Hepatocyte (in vitro differentiated cells): ENCODE measurements around the gene PTPN4.

ENCODE experiments used
- EZH2 ChIP-seq: fragments of 200-600 bp; sonication (generic); IDR thresholded peaks from 2 replicates; pipeline ENCODE4 v1.6.1; 2016; ENCODE audit warnings: antibody characterized with exemption, mild to moderate bottlenecking, borderline replicate concordance
- TF ChIP-seq, protein P1 (sequence below): fragments of 200-600 bp; sonication (generic); IDR thresholded peaks from 2 replicates; pipeline ENCODE4 v1.5.1; 2016; ENCODE audit warnings: antibody characterized with exemption, mild to moderate bottlenecking; ENCODE audit not compliant: poor library complexity

DNA sequence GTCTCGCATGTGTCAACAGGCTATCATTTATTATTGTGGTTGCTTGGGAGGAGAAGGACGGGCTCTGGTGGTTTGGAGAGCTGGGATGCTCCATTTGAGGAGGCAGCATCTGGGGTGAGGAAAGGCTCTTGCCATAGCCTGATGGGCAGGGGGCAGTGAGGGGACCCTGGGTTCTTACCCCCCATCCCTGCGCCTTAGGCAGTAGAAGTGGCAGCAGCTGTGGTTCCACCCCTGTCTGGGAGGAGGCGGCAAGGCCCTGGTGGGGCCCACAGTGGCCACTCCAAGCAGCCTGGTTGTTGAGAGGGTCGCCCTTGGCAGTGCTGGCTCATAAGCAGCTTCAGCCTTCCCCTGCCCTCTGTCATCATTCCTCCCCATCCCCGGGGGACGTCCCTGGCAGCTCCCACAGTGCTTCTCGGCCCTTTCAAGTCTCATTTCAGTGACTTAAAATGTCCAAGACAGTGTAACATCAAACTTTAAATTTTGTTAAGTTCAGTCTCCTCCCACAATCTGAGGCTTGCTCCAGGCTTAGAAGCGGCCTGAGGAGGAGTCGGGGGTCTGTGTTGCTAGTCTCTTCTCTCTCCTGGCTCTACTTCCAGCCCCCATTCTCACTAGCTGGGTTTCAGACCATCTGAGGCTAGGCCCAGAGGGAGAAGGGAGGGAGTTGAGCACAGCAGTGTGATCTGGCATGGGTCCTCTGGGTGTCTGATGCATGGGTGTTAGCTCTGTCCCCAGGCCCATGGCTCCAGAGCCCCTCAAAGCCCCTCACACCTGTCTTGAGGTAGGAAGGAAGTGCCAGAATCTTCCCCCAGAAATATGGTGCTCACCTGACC, 34.9 kb upstream of the PTPN4 start:
- TF ChIP-seq, protein P1, sequence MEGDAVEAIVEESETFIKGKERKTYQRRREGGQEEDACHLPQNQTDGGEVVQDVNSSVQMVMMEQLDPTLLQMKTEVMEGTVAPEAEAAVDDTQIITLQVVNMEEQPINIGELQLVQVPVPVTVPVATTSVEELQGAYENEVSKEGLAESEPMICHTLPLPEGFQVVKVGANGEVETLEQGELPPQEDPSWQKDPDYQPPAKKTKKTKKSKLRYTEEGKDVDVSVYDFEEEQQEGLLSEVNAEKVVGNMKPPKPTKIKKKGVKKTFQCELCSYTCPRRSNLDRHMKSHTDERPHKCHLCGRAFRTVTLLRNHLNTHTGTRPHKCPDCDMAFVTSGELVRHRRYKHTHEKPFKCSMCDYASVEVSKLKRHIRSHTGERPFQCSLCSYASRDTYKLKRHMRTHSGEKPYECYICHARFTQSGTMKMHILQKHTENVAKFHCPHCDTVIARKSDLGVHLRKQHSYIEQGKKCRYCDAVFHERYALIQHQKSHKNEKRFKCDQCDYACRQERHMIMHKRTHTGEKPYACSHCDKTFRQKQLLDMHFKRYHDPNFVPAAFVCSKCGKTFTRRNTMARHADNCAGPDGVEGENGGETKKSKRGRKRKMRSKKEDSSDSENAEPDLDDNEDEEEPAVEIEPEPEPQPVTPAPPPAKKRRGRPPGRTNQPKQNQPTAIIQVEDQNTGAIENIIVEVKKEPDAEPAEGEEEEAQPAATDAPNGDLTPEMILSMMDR = no peak
- no peak for TF ChIP-seq EZH2
